ENCODE measurements around the gene SMDT1. TPM values are rescaled to one million over a fixed set of nuclear protein-coding genes. Genes with fewer than 3 reads are reported as not detected.
A peak's percentile ranks its signal among the peaks of the same experiment; 100 is the strongest.

Gene SMDT1
- 153 TPM for total RNA-seq
- long read RNA-seq, transcript SMDT1-201 (3 exons, 1,567 nt) = major isoform, 138 of 142 reads
- long read RNA-seq, partial matches to known transcripts = 2 of 142 reads
- long read RNA-seq, other reads (novel, unspliced or antisense) = 0 of 142 reads

- intact Hi-C loops (cut with micrococcal nuclease) = no loop called here
- H3K4me1 ChIP-seq = peaks cover 79% of the 10 kb centered on the region
Measured at GRCh38 chr22:42079319-42080251, at the start of gene SMDT1. TSS of gene SMDT1 (plus strand) at chr22:42079700. CDS start at chr22:42079769, 69 bp downstream.

GRCh38 chr22:42033263-42034181, 46.0 kb upstream of the SMDT1 start:
- H3K36me3 ChIP-seq = no peaks in the 10 kb centered on the region
- no peak overlapping the region for H3K27ac ChIP-seq (replicated peaks)
- no peak overlapping the region for H3K4me3 ChIP-seq
- no peak for DNase-seq
- peaks cover 8% of the 10 kb centered on the region for H3K9me3 ChIP-seq (replicated peaks)
- H3K4me1 ChIP-seq = no peaks in the 10 kb centered on the region
- intact Hi-C loops (cut with micrococcal nuclease) = no loop called here
- H3K27me3 ChIP-seq (ENCODE audit: low read depth) = no peaks in the 10 kb centered on the region
- TF ChIP-seq CTCF (IDR thresholded peaks at IDR 0.05; ENCODE audit: borderline replicate concordance) = no peak

More at GRCh38 chr22:42079319-42080251, at the start of gene SMDT1:
- H3K36me3 ChIP-seq = peaks cover 50% of the 10 kb centered on the region
- DNase-seq = peak; percentile 99
- no peaks in the 10 kb centered on the region for H3K9me3 ChIP-seq (replicated peaks)
- peak within 1 kb of the TSS; percentile 75 for H3K4me3 ChIP-seq
- no peaks in the 10 kb centered on the region for H3K27me3 ChIP-seq (ENCODE audit: low read depth)
- H3K27ac ChIP-seq (replicated peaks) = peak within 1 kb of the TSS; percentile 97
- TF ChIP-seq CTCF (IDR thresholded peaks at IDR 0.05; ENCODE audit: borderline replicate concordance) = no peak

GRCh38 chr22:42035256-42035655, 44.2 kb upstream of the SMDT1 start:
- no peak overlapping the region for H3K4me3 ChIP-seq

GRCh38 chr22:42039271-42039670, 40.2 kb upstream of the SMDT1 start:
- Histone ChIP-seq H3K27ac (replicated peaks) (no peak overlapping the region), H3K27me3 (ENCODE audit: low read depth) (no peaks in the 10 kb centered on the region), H3K4me3 (no peak overlapping the region), H3K9me3 (replicated peaks) (peaks cover 18% of the 10 kb centered on the region), H3K4me1 (no peaks in the 10 kb centered on the region), H3K36me3 (no peaks in the 10 kb centered on the region)
- no peak for DNase-seq
- TF ChIP-seq CTCF (IDR thresholded peaks at IDR 0.05; ENCODE audit: borderline replicate concordance) = no peak
- intact Hi-C loops (cut with micrococcal nuclease) = no loop called here

More at GRCh38 chr22:42035256-42035655, 44.2 kb upstream of the SMDT1 start:
- Histone ChIP-seq H3K27ac (replicated peaks) (no peak overlapping the region), H3K9me3 (replicated peaks) (peaks cover 8% of the 10 kb centered on the region), H3K27me3 (ENCODE audit: low read depth) (no peaks in the 10 kb centered on the region), H3K36me3 (no peaks in the 10 kb centered on the region), H3K4me1 (no peaks in the 10 kb centered on the region)
- TF ChIP-seq CTCF (IDR thresholded peaks at IDR 0.05; ENCODE audit: borderline replicate concordance) = no peak
- intact Hi-C loops (cut with micrococcal nuclease) = no loop called here
- no peak for DNase-seq

- Histone ChIP-seq H3K4me3 (no peak overlapping the region), H3K36me3 (no peaks in the 10 kb centered on the region), H3K9me3 (replicated peaks) (peaks cover 18% of the 10 kb centered on the region), H3K4me1 (no peaks in the 10 kb centered on the region), H3K27me3 (ENCODE audit: low read depth) (no peaks in the 10 kb centered on the region), H3K27ac (replicated peaks) (no peak overlapping the region)
- no peak for DNase-seq
- intact Hi-C loops (cut with micrococcal nuclease) = no loop called here
- TF ChIP-seq CTCF (IDR thresholded peaks at IDR 0.05; ENCODE audit: borderline replicate concordance) = no peak
Measured at GRCh38 chr22:42041784-42042183, 37.7 kb upstream of the SMDT1 start.

Measured in left ventricle myocardium inferior (tissue), 1 donor.